NCI-H510A (cell line): ENCODE measurements around the gene BCR.
"Not testable (repeated sequence)": the region's sequence is repeated elsewhere in the genome, so short reads cannot be mapped to it uniquely, and the experiment has no call there.

Source experiments
- DNase-seq: peaks from one replicate; lab custom pipeline; 2025; lab: John Stamatoyannopoulos, UW

Gene BCR

DNA sequence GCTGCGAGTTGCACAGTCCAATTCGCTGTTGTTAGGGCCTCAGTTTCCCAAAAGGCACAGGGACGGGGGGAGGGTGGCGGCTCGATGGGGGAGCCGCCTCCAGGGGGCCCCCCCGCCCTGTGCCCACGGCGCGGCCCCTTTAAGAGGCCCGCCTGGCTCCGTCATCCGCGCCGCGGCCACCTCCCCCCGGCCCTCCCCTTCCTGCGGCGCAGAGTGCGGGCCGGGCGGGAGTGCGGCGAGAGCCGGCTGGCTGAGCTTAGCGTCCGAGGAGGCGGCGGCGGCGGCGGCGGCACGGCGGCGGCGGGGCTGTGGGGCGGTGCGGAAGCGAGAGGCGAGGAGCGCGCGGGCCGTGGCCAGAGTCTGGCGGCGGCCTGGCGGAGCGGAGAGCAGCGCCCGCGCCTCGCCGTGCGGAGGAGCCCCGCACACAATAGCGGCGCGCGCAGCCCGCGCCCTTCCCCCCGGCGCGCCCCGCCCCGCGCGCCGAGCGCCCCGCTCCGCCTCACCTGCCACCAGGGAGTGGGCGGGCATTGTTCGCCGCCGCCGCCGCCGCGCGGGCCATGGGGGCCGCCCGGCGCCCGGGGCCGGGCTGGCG is at the start of gene BCR:
Gene BCR (plus strand): TSS at position 209 of the 592 bp plus-strand sequence. CDS start 452 bp downstream, outside the sequence.
- no peak for DNase-seq

DNA sequence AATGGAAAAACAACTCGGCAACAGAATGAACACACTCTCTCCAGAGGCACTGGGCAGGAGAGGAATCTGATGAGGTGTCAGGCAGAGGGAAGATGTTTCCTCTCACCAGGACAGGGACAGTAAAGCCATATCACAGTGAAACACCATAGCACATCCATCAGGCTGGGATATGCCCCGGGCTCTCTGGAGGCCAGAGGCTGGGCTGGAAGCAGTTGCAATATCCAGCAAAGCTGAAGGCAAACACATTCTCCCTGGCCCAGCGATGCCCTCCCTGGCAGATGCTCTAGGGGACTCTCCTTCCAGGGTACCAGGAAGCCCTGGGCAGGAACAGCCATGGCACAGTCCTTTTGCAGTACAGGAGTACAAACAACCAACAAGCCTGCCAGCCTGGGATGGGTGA is 49.6 kb upstream of the BCR start:
- DNase-seq = no peak

DNA sequence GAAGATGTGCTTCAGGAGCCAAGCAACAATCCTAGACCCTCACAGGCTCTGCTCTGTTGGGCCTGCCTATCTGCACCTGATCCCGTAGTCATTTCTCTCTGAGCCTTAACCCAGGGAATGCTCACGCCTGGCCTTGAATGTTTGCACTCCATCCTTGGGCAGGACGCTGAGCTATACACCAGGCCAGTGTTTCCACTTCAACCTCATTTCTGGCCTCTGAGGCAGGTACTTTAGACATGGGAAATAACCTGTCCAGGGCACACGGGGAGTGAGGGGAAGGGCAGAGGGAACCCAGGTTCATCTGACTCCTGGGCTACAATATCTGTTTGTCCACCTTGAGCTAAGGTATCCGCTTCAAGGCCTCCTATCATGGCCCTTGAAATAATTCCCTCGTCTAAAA is 48.4 kb upstream of the BCR start:
- no peak for DNase-seq

DNA sequence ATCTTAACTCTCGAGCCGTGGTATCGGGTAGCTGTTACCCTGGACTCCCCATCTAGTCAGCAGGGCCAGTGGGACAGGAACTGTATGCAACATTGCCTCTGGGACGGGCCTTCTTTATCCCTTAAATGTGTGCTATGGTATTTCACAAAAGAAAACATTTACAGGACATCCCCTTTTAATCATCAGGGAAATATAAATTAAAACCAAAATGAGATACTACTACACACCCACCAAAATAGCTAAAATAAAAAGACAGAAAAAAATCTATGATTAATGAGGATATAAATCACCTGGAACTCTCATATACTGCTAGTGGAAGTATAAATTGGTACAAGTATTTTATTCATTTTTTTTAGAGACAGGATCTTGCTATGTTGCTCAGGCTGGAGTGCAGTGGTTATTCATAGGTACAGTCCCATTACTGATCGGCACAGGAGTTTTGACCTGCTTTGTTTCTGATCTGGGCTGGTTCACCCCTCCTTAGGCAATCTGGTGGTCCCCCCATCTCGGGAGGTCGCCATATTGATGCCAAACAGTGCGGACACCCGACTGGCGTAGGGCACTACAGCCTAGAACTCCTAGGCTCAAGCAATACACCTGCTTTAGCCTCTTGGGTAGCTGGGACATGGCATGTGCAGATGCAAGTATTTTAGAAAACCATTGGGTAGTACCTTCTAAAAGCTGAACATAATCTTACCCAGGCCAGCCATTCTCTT is 47.8 kb upstream of the BCR start:
- DNase-seq = no peak

DNA sequence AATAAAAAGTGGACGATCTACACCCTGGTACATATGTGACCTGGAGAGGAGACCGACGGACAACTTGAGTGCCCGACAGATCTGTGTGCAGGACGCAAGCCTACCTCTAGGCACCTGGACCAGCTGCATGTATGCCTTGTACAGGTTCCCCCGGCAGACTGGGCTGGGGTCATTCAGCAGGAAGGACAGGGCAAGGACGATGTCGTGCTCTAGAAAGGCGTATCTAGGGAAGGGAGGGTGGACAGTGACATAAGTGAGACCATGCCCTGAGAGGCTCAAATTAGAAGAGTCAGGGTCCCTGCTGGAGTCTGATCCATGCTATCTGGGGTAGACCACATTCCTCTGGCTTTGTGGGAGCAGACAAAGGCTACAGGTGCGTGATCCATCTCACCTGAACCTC is 46.4 kb upstream of the BCR start:
- no peak for DNase-seq

DNA sequence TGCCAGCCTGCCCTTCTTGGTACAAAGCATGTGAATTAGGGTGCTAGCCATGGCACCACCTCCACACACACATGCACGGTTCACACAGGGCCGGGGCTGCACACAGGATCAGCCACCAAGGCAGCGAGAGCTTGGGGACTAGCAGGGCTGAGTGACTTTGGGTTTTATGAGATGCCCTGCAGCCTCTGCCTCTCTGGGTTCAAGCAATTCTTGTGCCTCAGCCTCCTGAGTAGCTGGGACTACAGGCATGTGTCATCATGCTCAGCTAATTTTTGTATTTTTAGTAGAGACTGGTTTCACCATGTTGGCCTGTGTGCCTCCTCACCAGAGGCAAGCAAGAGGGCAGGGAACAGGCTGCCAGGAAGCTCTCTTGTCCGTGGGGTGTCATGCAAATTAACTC is 43.3 kb upstream of the BCR start:
- not testable (repeated sequence) for DNase-seq

DNA sequence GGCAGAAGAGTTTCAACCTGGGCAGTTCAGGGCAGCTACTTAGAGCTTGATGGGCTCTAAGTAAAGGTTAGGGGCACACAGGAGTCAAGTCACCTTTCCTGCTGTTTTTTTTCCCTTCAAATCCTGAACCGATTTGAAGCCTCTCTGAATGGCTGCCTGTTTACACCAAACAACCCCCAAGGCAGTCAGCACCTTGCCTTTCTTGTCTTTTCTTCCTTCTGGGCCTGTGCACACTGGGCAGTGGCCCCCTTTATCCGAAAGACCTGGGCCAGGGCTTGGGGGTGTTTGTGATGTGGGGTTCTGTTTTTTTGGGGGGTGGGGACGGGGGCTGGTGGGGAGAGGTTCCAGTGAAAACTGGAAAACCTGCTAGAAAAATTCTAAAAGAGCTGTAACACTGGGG is 42.8 kb upstream of the BCR start:
- no peak for DNase-seq

DNA sequence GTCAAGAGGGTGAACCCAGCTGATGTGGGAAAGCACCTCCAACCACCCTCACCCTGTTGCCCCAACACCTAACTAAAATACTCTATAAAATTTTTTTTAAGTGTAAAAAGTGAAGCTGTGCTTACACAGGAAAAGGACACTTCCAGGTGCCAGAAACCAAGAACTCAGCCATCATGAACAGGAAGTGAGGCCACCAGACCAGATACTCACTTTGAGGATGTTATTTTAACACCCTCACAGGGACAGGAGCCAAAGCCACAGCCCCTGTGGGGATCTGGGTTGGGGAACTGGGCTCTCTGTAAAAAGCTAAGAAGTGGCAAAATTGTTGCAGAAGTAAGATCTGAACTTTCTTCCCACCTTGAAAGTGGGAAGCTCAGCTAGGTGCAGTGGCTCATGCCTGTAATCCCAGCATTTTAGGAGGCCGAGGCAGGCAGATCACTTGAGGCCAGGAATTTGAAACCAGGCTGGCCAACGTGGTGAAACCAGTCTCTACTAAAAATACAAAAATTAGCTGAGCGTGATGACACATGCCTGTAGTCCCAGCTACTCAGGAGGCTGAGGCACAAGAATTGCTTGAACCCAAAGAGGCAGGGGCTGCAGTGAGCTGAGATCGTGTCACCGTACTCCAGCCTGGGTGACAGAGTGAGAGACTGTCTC is 42.3 kb upstream of the BCR start:
- DNase-seq = no peak

DNA sequence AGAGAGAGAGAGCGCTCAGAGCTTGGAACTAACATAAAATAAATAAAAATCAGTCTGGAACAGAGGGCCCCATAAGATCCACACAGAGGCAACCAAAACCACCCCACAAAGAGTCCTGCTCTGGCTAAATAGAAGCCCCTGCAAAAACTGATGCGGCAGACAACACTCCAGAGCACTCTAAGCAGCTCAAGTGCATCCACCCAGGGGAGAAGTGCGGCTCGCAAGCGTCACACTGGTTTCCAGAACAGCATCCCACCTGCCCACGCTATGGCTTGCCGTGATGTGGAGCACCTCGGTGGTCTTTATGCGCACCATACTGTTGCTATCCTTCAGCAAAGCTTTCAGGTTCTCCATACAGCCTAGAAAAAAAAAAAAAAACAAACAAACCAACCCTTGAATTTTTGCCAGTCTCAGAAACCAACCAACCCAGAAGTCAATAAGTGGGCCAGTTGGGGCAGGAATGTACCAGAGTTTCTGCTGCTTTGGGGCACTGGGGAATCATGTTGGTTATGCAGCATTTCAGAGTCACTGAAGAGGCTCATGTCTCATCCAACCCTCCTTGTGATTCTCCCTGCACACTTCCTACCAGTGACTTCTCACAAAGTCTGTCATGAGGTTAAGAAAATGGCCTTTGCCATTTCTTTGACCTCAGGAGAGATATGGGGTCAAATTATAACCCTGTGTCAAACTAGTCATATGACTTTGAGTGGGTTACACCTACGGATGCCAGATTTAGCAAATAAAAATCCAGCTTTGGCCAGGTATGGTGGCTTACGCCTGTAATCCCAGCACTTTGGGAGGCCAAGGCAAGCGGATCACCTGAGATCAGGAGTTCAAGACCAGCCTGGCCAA is 41.5 kb upstream of the BCR start:
- DNase-seq = no peak

DNA sequence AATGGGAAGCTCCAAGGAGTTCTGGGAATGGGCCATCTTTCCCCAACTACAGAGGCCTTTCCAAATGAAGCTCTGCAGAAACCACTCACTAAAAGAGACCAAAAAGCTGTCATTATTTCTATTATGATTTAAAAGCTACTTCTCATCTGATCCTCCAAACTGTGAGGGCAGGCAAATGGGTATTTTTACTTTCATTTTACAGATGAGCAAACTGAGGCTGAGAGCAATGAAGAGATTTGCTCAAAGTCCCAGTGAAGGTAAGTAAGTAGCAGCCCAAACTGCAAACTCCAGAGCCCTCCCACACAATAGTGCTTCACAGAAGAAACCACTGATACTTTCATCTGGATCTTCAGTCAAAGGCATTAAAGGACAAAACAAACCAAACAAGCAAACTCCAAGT is 39.9 kb upstream of the BCR start:
- DNase-seq = no peak

DNA sequence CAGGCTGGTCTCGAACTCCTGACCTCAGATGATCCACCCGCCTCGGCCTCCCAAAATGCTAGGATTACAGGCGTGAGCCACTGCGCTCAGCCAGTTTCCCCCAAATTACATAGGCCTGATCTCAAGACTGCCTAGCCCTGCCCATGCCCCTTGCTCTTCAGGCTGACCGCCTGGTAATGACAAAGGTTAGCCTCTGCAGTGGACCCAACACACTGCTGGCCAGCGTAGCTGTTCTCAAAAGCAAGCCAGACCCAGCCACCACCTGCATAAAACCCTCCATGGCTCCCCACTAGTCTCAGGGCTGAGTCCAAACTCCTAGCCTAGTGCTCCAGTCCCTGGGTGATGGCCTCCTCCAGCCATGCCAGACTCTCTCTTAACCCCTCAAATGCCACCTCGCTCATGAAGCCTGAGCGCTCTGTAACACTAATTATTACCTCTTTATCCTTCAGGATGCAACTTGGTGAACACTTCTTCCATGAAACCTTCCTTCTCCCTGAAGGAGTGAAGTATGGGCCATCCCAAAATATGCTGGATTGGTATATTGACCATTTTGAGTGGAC is 37.7 kb upstream of the BCR start:
- DNase-seq = no peak

DNA sequence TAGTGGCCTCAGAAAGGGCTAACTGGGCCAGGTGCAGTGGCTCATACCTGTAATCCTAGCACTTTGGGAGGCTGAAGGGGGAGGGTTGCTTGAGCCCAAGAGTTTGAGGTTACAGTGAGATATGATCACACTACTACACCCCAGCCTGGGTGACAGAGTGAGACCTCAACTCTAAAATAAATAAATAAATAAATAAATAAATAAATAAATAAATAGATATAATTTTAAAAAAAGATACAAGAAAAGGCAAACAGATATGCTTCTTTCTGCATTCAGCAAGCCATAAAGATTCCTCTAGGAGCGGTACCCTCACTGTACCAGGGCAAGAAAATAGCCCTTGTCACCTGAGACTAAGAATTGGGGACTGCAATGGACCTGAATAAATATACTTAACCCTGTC is 37.2 kb upstream of the BCR start:
- no peak for DNase-seq

DNA sequence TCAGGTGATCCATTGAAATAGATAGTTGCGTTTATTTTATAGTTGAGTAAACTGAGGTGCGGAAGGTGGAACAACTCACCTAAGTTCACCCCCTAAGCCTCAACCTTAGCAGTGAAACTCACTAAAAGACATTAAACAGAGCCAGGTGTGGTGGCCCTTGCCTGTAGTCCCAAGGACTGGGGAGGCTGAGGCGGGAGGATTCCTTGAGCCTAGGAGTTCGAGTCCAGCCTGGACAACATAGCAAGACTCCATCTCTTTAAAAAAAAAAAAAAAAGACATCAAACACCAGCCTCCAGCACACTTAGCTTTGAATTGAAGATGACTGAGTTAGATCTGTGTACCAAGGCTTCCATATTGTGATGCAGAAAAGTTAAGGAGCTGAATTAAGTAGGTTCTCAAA is 35.9 kb upstream of the BCR start:
- DNase-seq = no peak

DNA sequence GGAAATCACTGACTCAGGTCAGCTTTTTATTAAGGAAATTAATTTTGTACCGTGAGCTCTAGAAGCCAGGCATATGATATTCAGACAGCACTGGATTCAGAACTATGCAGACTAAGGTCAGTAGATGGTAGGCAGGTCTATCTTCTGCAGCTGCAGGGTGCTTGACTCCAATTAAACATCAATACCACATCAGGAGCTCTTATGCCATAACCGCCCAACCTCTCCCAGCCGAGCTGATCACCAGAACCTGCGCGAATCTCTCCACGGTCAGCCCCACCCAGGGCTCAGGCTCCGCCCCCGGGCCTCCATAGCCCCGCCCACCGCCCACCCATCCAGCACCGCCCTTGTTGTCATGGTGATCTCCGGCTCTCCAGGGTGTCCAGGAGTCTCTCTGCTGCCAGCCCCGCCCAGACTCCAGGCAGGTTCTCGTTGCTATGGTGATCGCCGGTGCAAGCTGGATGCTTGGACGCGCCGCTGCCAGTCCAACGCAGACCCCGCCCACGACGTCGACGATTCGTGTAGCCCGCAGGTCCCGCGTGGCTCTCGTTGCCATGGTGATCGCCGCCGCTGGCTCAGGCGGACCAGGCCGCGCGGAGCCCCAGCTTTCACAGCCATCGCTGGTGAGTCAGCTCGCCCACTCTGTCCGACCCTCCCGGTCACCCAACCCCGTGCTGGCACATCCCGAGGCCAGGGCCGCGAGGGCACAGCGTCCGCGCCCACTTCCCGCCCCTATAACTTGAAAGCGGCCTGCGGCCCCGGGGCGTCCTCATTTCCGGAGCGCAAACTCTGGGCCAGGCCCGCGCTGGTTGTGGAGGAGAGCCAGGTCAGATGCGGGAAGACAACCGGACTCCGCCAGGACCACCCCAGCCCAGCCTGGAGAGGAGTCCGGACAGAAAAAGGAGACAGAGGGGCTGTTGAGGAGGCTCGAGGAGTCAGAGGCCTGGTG is 35.1 kb upstream of the BCR start, which contains the start of gene RAB36:
Gene RAB36 (plus strand): TSS at position 546 of the 946 bp plus-strand sequence. CDS start 1,140 bp downstream, outside the sequence.
- peak; percentile 98 for DNase-seq

DNA sequence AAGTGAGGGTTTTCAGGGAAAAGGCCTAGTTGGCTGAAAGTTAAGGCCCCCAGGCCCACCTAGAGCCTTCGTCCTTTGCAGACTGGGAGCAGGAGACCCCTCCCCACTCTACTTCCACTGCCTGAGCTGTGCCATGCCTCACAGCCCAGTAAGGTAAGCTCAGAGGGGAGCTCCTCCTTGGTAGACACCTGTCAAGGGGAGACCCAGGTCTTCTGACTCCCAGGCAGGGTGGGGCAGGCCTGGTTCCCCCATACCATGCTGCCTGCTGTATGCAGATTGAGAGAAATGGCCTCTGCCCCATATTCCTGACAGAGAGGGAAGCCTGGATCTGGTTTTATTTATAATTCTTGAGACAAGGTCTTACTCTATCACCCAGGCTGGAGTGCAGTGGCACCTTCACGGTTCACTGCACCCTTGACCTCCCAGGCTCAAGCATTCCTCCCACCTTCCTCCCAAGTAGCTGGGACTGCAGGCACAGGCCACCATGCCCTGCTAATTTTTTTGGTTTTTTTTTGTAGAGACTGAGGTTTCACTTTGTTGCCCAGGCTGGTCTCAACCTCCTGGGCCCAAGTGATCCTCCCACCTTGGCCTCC is 34.3 kb upstream of the BCR start:
- no peak for DNase-seq

DNA sequence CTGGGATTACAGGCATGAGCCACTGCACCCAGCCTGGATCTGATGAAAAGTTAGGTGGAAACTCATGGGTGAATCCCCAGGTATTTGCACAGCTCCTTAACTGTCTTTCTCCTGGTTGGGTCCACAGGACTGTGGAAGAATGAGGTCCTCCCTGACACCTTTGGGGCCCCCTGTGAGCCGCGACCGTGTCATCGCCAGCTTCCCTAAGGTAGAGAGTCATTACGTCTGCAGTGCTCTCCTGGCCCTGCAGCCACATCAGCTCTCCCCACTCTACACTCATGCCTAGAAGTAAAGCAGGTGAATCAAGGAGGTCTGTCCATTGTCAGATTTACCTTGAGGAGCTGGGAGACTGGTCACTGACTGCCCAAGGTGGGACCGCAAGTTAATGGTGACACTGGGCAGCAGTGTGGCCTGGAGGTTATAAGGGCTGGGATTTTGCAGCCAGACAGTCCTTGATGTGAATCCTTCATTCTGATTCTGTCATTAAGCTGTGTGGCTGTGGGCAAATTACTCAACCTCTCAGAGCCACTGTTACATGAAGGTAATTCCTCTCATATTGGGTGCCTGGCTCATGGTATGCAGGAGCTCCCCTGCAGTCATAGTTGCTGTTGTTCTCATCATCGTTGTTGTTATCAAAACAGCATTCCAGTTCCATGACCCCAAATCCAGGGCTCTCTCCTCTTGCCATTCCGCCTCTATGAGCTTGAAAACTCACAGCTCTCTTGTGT is 33.7 kb upstream of the BCR start:
- no peak for DNase-seq

DNA sequence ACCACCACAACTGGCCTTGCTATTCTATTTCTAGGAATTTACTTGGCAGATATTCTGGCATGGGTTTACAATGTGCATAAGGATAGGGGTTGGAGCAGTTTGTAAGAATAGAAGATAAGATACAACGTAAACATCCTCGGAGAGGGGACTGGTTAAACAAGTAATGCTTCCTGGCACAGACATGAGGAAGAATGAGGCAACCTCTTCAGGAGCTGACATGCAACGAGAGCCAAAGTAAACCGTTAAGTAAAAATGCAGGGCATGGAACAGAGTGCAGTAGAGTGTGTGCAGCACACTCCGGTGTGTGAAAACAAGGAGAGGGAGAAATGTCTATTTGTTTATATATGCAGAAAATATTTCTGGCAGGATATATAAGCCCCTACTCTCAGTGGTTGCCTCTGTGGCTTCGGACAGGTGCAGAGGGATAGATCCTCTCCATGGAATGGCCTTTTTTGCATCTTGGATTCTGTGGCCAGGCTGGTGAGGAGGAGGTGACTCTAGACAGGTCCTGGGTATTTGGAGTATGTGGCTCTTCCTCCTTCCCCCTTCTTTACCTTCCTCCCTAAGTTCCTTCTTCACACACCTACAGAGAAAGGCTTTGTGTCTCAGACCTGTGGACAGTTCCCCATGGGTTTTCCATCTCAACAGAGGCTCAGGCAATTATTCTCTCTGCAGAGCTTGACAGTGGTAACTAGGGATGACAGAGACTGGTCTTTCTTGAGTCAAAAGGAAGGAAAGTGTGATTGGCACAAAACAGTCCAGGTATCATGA is 32.5 kb upstream of the BCR start:
- DNase-seq = no peak

DNA sequence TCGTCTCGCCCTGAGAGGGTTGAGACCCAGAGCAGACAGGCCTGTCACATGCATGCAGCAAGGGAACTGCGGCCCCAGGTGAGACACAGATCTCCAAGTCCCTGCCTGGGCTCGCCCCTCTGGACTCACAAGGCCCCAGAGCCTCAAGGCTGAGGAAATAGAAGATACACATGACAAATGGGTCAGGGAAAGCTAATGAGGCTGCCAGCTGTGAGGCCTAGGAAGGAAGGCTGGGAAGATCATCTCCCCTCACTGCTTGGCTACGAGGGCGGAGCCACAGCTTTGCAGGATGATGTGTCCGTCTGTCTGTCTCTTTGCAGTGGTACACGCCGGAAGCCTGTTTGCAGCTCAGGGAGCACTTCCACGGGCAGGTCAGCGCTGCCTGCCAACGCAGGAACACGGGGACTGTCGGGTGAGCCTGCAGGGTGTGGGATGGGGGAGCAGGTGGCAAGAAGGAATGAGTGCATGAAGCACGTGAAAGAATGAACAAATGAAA is 30.5 kb upstream of the BCR start:
- DNase-seq = no peak

DNA sequence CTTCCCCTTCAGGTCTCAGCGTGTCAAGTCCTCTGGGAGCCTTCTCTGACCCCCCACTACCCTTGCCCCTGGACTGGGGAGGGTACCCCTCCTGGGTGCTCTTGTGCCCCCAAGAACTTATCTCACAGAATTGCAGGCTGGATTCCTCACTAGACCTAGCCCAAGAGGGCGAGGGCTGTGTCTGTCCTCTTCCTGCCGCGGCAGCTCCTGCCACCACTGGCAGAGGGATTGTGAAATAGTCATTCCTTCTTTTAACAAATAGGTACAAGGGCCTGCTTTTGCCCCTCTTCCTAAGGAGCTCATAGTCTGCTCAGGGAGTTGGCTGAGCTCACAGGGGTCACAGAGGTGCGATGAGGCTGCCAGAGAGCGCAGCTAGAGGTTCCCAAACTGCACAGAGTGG is 29.5 kb upstream of the BCR start:
- no peak for DNase-seq
